HG03025 (cell line): ENCODE measurements around the gene DPY19L3.
"Not testable (repeated sequence)": the region's sequence is repeated elsewhere in the genome, so short reads cannot be mapped to it uniquely, and the experiment has no call there.

ENCODE experiments used
- ATAC-seq: cut with Tn5 transposase; IDR thresholded peaks from one replicate; pipeline ENCODE4 v1.9.1; 2021; ENCODE audit warnings: mild to moderate bottlenecking, moderate library complexity; ENCODE audit not compliant: unreplicated experiment, low FRiP score

The DPY19L3 gene

DNA sequence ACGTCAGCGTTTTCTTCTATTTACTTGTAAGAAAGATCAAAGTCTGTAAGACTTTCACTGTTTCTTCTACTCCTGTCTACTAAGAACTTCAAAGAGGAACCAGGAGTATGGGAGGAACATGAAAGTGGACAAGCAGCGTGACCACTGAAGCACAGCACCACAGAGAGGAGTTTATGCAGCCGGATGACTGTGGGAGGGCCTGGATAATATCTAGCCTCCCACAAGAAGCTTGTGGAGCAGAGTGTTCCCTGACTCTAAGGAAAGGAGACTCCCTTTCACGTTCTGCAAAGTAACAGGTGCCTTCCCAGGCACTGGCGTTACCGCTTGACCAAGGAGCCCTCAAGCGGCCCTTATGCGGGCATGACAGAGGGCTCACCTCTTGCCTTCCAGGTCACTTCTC, 91.8 kb downstream of the DPY19L3 start:
- ATAC-seq, result no peak

DNA sequence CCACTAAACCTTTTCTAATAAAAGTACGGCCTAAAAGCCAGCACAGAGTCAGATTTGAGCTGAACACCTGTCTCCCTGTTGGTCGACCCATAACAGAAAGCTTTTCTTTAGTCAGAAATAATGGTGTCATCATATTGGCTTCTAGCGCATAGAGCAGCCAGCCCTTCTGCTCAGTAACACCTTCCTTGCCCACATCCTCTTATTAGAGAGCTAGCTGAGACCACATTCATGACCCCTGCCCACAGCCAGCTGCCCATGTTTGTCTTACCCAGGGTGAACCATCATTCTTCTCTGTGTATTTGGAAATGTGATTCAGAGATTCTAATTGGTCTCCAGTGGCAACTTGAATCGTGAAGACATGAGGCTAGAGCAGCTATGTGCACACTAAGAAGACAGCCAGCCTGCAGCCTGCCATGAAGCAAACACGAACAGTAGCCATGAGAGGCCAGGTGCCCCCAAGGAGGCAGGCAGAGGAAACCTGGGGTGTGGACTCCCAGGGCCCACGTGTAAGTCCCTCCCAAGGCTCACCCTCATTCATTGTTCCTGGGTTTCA, 93.2 kb downstream of the DPY19L3 start:
- ATAC-seq, result no peak

GRCh38 chr19:32512498-32512897, 106.9 kb downstream of the DPY19L3 start:
- ATAC-seq, result not testable (repeated sequence)

DNA sequence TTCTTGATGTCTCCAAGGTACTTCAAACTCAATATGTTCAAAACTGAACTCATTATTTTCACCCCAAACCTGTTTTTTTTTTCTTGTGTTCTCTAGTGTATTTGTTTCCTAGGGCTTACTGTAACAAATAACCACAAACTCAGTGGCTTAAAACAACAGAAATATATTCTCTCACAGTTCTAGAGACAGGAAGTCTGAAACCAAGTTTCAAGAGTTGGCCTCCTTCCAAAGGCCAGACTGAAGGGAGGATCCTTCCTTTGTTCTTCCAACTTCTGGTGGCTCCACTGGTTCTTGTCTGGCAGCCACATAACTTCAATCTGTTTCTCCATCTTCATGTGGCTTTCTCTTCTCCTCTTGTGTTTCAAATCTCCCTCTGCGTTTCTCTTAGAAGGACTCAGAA, 113.5 kb downstream of the DPY19L3 start:
- no peak for ATAC-seq

DNA sequence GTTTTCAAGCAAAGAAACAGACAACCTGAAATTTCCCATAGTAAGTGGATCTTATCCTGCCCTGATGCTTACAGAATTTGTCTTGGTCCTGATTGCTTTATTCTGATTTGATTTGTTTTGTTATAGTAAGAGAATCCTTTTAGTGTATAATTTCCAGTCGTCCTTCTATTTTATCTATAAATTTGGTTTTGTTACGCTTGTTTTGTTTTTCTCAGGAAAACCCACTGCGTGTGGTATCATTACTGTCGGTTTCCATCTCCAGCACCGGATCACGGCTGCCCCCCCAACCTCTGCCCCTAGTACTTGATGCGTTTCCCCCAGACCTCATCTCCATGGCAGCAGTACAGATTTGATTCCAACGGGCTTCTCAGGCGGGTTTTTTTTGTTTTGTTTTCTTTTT, 117.4 kb downstream of the DPY19L3 start:
- no peak for ATAC-seq

GRCh38 chr19:32526895-32527294, 121.3 kb downstream of the DPY19L3 start:
- ATAC-seq, result no peak

DNA sequence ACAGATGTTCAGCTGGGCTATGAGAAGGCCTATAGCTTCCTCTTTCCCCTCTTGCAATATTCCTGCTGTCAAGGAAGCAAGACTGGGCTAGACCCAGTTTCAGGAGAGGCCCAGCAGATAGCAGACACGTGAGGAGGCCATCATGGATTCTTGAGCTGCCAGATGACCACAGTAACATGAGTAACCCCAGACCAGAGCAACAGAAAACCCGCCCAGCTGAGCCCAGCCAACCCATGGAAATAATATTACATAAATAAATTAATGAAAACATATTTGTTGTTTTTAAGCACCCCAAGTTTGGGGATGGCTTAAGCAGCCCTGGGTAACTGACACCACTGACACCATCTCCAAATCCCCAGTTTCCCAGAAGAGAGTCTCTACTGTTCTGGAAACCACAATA, 125.2 kb downstream of the DPY19L3 start:
- no peak for ATAC-seq

GRCh38 chr19:32532233-32532632, 126.7 kb downstream of the DPY19L3 start:
- no peak for ATAC-seq
